GM21367 (cell line): ENCODE data around the gene MPV17L2.

Source experiments
- ATAC-seq: cut with Tn5 transposase; IDR thresholded peaks from one replicate; pipeline ENCODE4 v1.9.1; 2021; ENCODE audit not compliant: unreplicated experiment

Gene MPV17L2

GRCh38 chr19:18232540-18233223 is 39.7 kb downstream of the MPV17L2 start:
- no peak for ATAC-seq

DNA sequence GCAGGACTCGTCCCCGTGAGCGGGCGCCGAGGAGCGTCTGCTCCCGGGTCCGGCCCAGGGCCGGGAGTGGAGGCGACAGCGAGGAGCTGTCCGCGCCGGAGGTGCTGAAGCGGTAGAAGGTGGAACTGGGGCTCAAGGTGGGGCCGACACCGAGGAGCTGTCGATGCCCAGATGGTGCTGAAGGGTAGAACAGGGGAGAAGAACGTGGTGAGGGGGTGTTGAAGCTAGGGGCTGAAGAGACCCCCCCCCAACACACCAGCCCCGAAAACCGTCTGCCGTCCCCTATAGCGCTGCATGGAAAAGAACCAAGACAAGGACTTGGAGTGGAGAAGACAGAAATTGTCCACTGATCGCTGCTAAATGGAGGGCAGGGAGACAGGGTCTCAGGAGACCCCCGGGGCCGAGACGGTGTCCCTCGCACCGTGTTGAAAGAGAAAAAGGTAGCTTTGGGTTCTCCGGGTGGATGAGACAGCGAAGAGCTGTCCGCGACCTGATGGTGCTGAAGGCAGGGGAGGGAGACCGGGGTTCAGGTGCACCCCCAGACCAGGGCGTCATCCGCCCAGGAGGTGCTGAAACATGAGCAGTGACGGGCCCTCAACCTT is 40.3 kb downstream of the MPV17L2 start:
- no peak for ATAC-seq

DNA sequence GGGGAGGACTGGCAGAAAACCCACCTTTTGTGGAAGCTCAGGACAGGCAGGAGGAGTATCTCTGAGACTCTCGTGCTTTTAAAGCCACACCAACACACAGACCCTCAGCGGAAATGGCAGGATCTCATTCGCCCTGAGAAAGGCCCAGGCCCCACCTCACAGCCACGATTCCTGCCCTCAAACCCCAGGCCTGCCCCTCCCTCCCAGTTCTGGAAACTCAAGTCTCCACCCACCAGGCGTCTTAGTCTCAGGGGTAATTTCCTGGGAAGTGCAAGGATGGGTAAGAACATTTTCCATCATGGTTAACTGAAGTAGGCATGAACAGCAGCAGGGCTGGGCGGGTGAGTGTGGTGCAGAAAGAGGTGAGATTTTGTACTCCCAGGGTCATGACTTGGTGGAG is 41.2 kb downstream of the MPV17L2 start:
- no peak for ATAC-seq

- ATAC-seq, result no peak
Measured at GRCh38 chr19:18239303-18239702, 46.3 kb downstream of the MPV17L2 start.

DNA sequence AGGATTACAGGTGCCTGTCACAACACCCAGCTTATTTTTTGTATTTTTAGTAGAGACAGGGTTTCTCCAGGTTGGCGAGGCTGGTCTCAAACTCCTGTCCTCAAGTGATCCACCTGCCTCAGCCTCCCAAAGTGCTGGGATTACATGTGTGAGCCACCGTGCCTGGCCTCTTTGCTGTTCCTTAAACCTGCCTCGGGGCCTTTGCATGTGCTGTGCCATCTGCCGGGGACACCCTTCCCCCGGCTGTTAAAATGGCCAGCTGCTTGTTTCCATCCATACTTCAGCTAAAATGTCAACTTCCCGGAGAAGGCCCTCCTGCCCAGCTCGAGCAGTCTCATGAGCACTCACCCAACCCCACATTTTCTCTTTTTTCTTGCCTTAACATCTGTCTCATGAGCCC is 52.3 kb downstream of the MPV17L2 start:
- ATAC-seq, result no peak
